Ramos (cell line): ENCODE measurements around the gene LIPG.
"Not testable (repeated sequence)": the region's sequence is repeated elsewhere in the genome, so short reads cannot be mapped to it uniquely, and the experiment has no call there.

ENCODE experiments used
- in situ Hi-C: fragments of 300-500 bp; cut with MboI; formaldehyde crosslinking; loops from one replicate; pipeline ENCODE4 v1.14.3; 2022; ENCODE audit warnings: low sequenced_read_pairs; ENCODE audit not compliant: unreplicated experiment

Gene LIPG

DNA sequence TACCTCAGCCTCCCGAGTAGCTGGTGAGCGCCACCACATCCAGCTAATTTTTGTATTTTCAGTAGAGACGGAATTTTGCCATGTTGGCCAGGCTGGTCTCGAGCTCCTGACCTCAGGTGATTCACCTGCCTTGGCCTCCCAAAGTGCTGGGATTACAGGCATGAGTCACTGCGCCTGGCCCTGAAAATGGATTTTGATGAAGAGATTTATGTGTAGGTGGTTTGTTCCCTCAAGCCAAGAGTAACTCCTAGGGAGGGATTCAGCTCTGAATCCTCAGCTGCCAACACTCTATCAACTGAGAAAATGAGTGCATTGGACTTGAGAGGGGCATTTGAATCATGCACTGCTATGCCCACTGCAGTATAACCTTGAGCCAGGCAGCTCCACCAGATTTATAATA, 17.5 kb upstream of the LIPG start:
- in situ Hi-C loops, result no loop called here

DNA sequence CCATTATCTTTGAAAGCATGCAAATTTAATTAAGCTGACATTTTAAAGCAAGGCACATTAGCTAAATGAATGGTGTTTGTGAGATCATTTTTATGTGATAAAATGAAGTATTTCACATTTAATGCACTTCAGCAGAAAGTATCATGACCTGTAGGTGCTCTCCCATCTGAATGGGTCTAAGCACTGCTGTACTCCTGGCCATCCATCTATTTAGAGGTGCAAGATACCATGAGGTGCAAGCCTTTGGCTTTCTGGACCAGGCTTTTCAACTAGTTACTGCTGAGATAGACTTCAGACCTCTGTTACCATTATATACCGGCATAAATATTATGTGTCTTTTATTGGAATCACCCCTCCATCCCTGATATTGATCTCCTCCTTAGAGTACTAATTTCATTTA, 15.6 kb upstream of the LIPG start:
- in situ Hi-C loops, result no loop called here

DNA sequence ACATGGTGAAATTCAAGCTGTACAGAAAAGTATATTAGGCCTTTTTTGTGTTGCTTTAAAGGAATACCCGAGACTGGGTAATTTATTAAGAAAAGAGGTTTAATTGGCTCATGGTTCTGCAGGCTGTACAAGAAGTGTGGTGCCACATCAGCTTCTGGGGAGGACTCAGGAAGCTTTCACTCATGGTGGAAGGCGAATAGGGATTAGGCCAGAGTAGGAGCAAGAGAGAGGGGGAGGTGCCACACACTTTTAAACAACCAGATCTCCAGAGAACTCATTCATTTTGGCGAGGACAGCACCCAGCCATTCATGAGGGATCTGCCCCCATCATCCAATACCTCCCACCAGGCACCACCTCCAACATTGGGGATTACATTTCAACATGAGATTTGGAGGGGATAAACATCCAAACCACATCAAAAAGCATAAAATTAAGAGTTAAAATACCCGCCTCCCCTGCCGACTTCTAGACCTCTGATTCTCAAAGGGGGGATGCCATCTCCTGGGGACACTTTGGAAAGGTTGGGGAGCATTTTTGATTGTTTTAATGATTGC, 15.1 kb upstream of the LIPG start:
- in situ Hi-C loops, result no loop called here

DNA sequence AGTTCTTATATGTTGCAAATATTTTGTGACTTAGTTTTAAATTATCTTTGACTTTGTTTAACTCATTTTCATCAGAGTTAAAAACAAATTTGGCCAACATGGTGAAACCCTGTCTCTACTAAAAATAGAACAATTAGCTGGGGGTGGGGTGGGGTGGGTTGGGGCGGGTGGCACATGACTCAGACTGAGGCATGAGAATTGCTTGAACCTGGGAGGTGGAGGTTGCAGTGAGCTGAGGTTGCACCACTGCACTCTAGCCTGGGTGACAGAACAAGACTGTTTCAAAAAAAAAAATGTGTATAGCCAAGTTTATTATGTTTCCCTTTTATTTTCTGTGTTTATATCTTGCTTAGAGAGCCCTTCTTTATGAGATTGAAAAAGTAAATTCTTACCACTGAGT, 14.2 kb upstream of the LIPG start:
- in situ Hi-C loops, result no loop called here

DNA sequence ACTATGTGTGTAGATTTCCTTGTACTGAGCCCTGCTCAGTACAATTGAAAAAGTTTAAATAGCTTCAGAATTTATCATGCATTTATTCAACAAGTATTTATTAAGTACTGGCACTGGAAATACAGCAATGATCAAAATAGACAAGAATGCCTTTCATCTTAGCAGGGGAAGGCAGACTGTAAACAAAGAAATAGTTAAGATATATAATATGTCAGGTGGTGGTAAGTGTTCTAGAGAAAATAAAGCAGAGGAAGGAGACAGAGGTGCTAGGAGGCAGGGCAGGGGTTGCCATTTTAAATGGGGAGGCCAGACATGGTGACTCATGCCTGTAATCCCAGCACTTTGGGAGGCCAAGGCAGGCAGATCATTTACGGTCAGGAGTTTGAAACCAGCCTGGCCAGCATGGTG, 13.6 kb upstream of the LIPG start:
- in situ Hi-C loops, result no loop called here

DNA sequence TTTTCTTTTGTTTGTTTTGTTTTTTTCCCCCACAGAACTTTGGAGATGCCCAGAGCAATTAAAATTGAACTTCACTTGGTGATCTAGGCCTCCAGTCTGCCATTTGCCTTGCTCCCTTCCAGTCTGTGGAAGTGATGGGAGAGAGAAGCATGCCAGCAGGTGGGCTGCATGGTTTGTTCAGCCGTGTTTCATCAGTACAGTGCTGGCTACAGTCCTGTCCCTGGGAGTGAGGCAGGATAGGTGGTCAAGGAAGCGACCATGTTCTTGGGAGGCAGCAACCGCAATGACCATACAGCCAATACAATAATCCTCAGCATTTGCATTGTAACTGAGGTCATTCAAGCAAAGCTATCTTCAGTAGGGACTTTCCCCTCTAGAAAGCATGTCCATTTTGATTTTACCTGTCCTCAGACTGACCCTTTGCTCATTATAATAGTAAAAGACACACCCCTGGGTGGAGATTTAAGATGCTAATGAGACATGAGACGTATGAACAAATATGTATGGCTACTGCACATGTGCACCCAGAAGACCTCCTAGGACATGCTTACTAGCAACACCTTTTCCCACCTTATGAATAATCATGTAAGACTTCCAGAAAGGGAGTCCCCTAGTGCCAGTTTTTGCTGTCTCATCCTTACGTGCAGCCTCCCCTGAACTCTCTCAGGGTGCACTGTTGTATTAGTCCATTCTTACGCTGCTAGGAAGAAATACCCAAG, 11.1 kb upstream of the LIPG start:
- in situ Hi-C loops, result no loop called here

DNA sequence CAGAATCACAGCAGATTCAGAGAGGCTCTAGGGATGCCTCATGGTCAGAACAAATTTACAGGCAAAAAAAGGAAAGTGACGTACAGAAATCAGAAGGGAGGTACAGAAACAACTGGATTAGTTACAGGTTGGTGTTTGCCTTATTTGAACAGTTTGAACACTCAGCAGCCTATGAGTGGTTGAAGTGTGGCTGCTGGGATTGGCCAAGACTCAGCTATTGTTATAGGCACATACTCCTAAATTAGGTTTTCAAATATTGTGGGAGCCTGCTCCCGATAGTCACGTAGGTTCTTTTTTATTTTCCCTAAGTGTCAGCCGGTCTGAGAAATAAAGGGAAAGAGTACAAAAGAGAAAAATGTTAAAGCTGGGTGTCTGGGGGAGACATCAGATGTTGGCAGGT, 8.9 kb upstream of the LIPG start:
- in situ Hi-C loops, result no loop called here

DNA sequence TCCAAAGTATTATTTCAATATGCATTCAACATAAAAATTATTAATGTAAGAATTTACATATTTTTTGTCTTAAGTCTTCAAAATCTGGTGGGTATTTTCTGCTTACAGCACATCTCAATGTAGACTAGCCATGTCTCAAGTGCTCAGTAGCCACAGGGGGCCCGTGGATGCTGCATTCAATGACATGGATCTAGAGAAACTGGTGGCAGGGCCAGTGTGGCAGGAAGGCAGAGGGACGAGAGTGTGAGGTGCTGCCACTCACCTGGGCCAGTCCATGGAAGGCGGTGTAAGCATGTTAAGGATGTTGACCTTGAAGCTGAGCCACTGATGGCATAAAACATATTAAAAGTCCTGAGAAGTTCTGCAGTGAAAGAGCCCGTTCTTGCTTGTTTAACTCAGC, 6.2 kb upstream of the LIPG start:
- in situ Hi-C loops, result no loop called here

DNA sequence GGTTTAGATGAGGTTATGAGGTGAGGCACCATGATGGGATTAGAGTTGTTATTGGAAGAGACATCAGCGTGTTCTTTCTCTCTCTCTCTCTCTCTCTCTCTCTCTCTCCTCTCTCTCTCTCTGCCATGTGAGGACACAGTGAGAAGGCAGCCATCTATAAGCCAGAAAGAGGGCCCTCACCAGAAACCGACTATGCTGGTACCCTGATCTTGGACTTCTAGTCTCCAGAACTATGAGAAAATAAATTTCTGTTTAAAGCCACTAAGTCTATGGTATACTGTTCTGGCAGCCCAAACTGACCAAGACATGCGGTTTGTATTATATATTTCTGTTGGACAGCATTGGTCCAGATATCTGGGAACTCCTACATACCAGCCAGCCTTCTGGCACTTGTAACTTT, 3.5 kb upstream of the LIPG start:
- in situ Hi-C loops, result no loop called here

DNA sequence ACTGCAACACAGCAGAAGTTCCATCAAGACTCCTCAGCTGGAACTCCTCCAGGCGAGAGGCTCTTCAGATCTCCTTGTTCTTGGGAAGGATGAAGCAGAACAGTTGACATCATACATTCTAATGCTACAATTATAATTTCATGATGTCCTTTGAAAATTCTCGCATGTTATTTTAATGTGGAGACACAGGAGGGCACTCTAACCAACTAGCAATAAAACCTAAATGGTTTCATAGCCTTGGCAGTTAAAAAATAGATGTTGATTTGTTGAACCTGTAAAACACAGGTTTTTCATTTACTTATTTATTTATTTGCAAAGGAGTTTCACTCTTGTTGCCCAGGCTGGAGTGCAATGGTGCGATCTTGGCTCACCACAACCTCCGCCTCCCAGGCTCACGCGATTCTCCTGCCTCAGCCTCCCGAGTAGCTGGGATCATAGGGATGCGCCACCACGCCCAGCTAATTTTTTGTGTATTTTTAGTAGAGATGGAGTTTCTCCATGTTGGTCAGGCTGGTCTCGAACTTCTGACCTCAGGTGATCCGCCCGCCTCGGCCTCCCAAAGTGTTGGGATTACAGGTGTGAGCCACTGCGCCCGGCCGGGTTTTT, 2.4 kb upstream of the LIPG start:
- in situ Hi-C loops, result not testable (repeated sequence)

DNA sequence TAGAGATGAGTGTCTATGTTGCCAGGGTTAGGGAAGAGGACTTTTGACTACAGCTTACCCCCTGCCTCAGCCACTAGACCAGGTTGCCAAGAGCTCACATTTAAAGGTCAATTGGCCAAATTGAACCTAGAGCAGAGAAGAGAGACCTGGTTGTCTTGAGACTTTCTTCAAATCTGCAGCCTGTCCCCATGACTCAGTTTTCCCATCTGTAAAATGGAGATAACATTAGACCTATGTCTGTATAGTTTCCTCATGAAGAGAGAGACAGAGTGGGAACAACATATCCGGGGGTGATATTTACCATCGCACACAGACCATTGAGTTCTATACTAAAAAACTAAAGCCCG, 1.6 kb upstream of the LIPG start:
- in situ Hi-C loops, result no loop called here

DNA sequence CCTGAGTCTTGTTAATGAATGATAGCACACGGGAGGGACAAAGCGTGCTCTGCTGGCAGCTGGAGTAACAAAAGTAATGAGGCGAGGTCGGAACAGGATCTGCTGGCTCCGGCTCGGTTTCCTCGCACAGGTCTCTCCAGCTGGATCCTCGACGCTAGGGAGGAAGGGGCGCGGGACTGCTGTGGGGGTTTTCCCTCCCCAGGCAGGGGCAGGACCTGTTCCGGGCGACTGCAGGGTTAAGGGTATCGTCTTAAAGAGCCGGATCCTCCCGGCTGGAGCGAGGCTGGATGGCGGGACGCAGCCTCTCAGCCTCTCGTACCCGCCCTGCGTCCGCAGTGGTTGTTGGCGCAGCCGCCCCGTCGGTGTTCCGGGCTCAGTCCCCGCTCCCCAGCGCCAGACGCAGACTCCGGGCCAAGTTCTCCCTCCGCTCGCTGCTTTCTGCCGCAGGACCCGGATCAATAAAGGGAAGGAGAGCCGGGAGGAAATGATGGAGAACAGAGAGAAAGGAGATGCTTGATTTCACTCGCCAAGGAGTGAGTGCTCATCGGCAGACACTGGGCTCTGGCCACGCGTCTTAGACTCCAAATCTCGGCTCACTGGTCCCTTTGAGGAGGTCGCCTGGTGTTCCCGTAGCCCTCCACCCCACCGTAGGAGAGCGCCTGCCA, 1.1 kb upstream of the LIPG start:
- in situ Hi-C loops, result no loop called here

DNA sequence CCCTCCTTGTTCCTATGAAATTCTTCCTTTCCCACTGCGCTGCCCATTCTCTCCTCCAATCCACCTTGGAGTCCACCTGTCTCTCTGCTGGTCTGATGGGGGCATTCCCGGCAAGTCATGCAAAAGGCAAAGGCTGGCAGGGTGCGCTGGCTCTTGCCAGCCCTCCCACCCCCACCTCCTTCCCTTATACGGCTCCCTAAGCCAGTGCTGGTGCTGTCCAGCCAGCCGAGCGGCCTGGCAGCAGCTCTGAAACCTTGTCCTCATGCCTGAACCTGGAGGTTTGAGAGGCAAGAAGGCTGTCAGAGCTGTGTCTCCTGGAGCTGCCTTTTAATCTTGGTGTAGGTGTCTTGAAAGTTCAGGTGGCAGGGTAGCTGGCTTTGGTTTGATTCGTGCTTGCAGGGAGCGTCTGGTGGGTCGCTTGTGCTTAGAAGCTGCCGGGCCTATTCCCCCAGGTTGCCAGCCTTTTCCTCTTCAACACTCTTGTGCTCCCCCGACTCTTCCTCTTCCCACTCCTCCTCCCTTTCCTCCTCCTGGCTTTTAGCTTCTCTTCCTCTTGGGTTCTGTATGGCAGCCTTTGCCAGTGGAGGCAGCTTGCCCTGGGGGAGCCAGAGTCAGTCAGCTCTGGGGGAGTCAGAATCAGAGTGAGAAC, 748 bp downstream of the LIPG start:
- in situ Hi-C loops, result no loop called here

DNA sequence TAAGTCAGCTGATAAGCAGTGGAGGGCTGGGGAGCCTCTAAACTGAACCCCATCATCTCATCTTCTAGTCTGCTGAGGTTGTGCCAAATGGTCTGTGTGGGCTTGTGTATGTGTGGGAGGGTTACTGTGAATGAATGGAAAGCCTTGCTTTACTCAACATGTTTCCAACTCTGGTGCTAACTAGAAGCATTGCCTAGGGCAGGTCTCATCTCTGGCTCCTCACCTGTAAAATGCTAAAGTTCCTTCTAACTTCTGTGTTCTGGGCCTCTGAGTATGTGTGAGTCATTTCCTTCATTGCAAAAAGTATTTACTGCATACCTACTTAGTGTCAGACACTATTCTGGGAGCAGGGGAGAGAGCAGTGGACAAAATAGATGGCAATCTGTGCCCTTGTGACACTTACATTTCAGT, 1.3 kb downstream of the LIPG start:
- in situ Hi-C loops, result no loop called here

DNA sequence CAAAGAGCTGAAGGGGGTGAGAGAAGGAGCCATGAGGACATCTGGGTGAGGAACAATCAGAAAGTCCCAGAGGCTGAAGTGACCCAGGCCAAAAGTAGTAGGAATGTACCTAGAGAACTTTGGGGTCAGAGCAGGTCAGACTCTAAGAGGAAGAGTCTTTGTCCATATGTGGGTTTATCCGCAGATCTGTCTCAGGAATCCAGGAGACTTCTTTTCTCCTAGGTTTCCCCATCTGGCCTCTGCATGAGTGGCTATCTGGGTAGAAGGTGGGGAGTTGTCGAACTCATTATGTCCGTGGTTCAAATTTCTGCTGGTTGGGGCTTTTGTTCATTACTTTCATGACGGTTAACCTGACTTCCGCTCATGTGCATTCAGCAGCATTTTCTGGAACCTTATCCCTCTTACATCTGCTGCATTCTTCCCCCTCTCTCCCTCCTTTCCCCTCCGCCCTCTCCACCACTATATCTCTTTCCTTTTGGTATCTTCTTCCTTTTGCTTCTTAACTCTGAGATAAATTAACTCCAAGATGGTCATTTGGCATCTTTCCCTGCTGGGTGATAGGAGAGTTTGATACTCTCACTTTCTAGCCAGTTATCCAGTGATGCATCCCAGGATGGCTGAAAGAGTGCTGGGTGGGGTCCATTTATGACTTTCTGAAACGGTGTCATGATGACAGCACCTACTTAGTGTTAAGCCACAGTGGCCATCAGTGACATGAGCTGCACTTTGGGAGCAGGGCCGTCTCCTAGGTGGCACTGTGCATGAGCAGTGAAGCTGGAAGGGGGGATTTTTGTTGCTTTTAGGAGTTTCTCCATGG, 2.1 kb downstream of the LIPG start:
- in situ Hi-C loops, result no loop called here

DNA sequence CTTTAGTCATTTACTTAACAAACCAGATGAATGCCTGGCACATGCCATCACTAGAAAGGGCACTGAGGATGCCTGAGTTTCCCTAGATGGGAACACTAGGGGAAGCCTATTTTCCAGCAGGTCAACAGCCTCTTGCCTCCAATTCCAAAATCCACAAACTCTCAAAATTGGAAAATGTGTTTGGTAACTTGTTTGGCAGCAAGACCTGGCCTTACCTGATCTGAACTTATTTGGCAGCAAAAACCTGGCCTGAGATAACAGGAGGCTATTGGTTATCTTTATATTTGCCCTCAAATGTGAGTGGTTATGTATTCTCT, 2.6 kb downstream of the LIPG start:
- in situ Hi-C loops, result no loop called here

DNA sequence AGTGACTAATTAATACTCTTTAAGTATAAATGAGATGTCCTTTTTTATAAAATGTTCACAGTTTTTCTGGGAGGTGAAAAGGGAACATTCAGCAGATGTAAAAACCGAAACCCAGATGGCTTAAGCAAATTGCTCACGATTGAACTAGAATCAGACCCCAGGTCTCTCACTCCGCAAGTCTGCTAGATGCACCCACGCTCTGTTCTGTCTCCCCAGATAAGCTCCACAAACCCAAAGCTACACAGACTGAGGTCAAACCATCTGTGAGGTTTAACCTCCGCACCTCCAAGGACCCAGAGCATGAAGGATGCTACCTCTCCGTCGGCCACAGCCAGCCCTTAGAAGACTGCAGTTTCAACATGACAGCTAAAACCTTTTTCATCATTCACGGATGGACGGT, 3.2 kb downstream of the LIPG start:
- in situ Hi-C loops, result no loop called here

DNA sequence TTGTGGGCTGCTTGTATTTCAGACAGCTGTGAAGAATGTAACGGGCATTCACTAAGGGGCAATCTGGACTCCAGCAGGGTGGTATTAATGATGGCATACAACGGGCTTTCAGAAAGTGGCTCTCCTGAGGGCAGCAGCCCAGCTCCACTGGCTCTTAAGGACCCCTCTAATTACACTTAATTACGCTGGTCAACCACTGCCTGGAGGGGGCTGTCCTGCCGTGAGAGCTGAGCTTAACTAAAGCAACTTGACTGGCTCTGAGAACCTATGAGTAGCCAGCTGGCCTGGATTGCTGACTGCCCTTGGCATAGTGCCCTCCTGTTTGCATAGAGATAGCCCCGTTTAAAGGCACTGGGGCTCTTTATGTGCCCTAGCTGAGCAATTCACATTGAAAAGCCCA, 3.8 kb downstream of the LIPG start:
- in situ Hi-C loops, result no loop called here

DNA sequence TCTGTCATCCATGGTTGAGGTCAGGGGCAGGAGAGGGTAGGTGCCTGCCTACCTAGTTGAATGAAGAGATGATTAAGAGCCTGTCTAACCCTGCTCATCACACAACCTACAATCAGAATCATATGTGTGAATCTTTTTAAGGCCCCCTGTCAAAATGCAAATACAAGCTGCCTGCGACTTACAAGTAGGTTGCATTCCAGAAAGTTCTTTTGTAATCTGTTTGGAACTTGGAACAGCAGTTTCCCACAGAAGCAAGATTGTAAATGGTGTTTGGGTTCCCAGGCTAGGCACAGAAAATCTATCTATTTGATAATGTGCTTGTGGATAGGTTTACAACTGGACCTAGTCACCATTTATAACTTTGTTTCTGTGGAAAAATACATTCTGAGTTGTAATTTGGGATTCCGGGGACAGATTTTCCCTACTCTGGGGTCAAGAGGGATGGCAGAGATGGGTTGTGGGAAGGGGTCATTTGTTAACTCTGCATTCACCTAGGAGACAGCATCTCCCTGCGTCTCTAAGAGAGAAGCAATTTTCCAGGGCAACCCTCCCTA, 4.4 kb downstream of the LIPG start:
- in situ Hi-C loops, result no loop called here

DNA sequence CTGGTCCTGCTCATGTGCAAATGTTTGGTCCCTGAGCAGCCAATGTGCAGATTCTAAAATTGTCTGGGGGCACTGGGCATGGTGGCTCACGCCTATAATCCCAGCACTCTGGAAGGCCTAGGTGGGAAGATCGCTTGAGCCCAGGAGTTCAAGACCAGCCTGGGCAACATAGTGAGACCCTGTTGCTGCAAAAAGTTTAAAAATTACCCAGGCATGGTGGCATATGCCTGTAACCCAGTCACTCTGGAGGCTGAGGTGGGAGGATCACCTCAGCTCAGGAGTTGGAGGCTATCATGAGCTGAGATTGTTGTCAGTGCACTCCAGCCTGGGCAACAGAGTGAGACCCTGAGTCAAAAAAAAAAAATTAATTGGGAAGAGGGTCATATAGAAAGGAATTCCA, 5.1 kb downstream of the LIPG start:
- in situ Hi-C loops, result no loop called here
